ENCODE measurements around the gene NR2F1.

NR2F1 gene

DNA sequence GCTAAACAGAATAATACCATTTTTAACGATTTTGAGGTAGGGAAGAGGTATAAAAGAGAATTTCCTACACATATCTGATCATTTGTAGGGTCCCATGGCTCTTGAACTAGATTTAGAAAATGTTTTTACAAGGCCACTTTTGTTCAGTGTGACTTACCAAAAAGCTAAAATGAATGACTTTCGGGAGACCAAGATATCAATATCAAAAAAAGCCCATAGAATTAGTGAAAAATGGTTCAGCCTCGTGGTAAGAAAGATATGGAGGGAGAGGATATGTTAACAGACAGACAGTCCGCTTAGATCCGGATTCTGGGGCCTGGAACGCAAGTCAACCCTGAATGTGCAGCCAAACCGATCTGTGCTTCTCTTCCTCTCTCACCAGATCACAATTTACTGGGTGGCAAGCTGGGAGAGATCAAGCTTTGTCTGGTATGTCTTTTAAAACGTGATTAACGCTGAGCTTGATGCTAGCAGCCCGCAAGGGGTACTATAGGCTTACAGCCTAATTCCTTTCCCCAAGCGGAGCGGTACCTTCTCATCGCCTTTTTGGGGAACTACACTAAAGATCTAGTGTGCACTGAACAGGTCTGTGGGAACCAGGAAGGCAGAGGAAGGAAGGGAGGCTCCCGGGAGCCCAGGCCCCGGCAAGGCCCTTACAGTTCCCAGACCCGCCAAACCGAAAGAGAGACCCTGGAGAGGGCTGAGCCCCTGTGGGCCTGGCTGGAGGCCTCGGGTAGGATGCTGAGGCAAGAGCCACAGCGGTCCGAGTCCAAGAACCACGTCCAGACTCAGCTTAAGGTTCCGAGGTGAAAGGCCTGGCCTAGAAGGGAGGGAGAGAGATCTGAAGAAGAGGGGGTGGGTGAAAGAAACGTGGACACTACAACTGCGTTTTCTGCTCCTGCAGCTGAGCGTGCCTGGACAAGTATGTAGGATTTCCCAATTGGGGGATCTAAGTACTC, 4.9 kb upstream of the NR2F1 start:
- no peak for DNase-seq

DNA sequence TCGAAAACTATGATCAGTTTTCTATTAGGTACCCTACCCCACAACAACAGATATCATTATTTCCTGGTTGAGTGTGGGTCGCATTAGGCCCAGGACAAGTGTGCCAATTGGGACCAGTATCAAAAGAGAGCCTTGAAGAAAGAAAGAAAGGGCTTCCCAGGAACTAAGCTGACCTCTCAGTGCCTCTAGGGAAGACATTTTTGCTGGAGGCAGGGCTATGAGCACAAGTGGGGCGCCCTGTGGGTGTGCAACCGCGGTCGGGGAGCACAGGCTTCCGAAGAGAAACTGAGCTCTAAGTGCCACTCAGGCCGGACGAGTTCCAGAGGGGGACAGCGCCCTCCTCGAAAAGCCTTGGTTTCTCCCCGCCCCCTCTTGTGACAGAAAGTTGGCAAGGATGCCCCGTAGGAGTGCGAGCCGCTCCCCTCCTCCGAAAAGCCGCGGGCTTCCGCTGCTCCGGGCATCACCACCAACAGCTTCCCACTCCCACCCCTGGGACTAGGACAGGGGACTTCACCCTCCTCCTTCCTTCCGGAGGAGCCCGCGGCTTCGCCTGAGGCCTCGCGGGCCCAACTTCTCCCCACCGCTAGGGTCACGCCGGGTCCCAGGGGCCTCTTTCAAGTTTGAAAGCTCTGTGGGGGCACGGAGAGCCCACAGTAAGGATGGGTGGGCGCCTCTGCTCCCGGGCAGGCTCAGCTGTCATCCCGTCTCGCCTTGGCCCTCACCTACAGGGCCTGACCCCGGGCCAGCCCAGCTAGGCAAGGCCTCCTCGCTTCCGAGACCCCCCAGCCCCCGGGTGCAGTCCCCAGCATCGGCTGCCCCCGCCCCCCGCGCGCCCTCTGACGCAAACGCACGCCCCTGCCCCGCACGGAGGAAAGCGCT, 4.0 kb upstream of the NR2F1 start:
- DNase-seq: peak in 1 of 2 experiments; percentile 29

GRCh38 chr5:93579692-93580062, 3.3 kb upstream of the NR2F1 start:
- DNase-seq: no peak

GRCh38 chr5:93580063-93580926, 2.7 kb upstream of the NR2F1 start:
- no peak for DNase-seq

GRCh38 chr5:93580927-93581445, 2.0 kb upstream of the NR2F1 start, which contains the start of gene NR2F1-AS1:
TSS of gene NR2F1-AS1 (minus strand) at chr5:93581219.
- no peak for DNase-seq

GRCh38 chr5:93582167-93582462, 907 bp upstream of the NR2F1 start:
- no peak for DNase-seq

GRCh38 chr5:93583439-93583767, 381 bp downstream of the NR2F1 start:
- no peak for DNase-seq

DNA sequence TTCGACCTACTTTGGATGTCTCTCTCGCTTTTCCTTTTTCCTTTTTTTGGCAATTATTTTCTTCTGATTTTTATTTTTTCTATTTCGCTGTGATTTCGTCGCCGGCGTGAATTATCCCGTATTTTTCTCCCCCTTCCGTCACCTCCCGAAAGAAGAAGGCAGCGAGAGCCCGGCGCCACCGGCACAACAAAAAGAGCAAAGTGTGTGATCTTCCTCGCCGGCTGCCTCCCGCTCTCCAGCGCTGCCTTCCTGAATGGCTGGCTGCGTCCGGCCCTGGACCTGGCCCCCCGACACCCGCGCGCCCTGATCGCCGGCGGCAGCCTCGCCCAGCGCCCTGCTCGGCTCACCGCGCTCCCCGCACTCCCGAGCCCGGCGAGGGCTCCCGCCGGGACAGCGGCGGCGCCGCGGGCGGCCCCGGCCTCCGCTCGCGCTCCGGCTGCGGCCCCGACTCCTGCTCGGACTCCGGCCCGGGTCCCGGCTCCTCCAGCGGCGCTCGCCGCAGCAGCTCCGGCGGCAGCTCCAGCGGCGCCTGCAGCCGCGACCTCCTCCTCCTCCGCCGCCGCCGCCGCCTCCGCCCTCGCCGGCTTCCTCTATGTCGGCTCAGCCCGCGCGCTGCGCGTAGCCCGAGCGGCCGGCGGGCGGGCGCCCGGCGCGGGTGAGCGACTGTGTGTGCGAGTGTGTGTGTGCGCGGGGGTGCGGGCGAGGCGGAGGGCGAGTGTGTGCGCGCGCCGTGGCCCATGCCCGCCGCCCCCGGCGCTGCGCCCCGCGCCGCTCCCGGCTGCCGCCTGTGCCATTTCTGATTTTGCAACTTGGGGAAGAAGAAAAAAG, 960 bp downstream of the NR2F1 start:
- no peak for DNase-seq

- no peak for DNase-seq
Measured at GRCh38 chr5:93584596-93585040, 1.6 kb downstream of the NR2F1 start.

DNA sequence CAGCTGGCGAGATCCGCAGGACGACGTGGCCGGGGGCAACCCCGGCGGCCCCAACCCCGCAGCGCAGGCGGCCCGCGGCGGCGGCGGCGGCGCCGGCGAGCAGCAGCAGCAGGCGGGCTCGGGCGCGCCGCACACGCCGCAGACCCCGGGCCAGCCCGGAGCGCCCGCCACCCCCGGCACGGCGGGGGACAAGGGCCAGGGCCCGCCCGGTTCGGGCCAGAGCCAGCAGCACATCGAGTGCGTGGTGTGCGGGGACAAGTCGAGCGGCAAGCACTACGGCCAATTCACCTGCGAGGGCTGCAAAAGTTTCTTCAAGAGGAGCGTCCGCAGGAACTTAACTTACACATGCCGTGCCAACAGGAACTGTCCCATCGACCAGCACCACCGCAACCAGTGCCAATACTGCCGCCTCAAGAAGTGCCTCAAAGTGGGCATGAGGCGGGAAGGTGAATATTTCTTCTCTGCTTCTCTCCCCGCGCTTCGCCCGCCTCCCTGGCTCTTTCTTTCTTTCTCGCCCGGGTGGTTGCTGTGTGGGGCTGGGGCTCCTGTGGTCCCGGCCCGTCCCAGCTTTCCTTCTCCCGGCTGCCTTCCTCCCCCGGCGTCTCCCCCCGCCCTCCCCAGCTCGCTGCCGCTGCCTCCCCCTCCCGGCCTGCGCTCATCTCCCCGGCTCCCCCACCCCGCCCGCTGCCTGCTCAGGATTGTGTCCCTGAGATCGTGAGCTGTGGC, 2.2 kb downstream of the NR2F1 start:
- DNase-seq: no peak

DNA sequence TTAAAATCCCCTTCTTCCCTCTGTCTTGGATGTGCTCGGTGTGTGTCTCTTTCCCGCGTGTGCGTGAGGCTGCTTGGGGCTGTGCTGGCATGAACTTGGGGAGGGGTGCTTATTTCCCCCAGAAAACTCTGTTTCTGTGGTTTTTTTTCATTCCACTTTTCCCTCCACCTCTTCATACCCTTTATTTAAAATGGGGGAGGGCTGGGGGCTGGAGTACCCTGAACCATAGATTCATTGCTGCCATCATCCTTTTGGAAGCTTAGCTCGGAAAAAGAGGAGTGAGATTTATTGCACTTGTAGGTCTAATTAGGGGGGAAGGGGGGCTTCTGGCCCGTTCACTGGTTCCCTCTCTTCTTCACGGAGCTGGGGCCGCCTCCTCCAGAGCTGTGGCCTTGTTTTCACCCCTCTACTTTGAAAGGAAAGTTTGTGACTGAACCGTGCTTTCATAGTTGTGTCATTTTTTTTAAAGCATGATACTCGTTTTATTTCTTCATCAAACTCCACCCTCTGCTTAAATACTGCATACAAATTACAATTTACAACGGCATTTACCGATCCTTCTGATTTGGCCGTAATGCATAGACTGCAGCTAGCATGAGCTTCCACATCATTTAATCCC, 2.9 kb downstream of the NR2F1 start:
- no peak for DNase-seq

DNA sequence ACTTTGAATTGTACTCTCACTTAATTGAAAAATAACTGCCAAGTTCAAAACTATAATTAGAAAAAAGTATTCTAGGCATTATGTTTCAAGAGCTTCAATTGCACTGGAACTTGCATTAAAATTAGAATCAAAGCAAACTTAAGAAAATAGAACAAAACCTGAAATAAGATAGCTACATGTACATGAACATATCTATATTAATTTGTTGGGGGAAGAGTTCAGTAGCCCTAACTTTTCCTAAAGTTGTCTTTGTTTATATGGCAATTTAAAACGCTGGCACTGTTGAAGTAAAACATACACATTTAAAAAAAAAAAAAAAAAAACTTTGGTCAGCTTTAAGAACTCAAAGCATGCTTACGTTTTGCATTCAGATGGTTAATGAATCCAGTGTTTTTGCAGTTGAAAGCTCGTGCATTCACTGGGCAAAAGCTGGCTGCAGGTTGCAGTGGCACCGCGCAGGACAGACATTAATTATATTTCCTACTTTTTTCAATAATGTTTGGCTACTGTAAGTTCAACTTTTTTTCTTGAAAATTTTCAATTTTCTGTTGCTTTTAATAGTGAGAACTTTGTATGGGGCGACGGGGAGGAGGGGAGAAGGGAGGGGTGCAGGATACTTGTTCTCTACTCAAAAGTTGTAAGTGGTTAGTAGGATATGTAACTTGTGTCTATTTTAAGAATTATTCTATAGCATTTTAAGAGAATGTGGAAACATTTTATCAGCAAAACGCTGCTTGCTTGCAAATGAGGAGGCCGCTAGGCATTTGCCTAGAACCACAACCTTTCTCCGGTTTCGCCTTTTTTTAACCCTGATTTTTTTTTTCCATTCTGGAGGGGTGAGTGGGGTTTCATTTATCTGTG, 3.9 kb downstream of the NR2F1 start:
- no peak for DNase-seq

DNA sequence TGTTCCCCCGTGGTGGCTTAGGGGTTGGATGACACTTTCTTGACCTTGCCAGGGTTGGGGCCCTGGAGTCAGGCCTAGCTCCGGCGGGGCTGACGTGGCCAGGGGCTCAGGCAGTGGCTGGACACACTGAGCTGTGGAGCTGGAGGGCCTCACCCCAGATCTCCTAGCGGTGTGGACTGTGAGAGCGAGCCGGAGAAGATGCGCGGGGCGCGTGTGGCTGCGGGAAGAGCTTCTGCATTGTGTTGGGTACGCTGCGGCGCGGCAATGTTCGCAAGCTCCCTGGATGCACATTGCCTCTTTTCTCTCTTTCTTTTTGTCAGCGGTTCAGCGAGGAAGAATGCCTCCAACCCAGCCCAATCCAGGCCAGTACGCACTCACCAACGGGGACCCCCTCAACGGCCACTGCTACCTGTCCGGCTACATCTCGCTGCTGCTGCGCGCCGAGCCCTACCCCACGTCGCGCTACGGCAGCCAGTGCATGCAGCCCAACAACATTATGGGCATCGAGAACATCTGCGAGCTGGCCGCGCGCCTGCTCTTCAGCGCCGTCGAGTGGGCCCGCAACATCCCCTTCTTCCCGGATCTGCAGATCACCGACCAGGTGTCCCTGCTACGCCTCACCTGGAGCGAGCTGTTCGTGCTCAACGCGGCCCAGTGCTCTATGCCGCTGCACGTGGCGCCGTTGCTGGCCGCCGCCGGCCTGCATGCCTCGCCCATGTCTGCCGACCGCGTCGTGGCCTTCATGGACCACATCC, 4.8 kb downstream of the NR2F1 start:
- no peak for DNase-seq

GRCh38 chr5:93588352-93589151, 5.5 kb downstream of the NR2F1 start:
- DNase-seq: no peak

DNA sequence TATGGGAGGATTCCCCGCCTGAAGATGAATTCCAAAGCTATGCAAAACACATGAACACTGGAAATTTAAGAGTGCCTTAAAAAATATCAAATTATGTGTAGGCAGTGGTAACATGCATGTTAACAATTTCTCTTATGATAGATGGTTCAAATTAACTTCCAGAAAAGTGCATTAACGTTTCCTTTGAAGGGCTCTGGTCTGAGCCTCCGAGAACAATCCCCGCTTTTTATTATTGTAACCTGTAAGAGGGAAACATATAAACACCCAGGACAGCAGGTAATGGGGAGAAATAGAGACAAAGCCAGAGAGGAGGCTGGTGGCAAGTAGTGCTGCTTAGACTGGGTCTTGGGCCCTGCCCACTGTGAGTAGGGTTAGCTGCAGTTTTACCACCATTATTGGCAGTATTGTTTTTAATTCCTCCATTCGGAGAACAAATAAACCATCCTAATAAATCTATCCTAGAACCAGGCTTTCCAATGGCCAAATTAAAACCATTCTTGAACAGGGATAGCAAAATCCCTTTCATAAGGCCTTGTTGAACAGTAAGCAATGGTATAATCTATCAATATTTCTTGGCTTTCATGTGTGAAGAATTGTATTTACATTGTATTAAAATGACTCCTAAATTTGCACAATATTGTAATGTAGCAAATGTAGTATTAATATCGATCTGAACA, 6.3 kb downstream of the NR2F1 start:
- no peak for DNase-seq

DNA sequence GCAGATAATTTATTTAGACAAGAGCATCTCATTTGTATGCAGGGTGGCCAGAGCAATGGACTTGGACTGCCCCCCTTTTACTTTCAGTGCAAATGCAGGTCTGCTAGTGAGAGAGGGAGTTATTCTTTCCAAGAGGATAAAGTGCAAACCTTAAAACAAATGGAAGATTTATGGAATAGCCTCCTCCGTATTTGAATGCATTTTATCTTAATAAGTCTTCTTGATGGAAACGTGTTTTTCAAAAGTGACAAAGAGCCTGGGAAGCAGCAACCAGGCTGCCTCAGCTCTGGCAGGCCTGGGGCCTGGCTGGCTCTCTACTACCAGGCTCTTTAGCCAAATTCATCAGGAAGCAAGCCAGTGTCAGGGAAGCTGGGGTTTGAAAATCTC, 6.8 kb downstream of the NR2F1 start:
- peak in 1 of 2 experiments; percentile 78 for DNase-seq

GRCh38 chr5:93590493-93590892, 7.5 kb downstream of the NR2F1 start:
- no peak for DNase-seq

All from cerebellar nuclear complex (tissue), 1 donor.